Measurements from ENCODE around the gene IRX2. TPM values are rescaled to one million over a fixed set of nuclear protein-coding genes. Genes with fewer than 3 reads are reported as not detected.

The IRX2 gene
- polyA plus RNA-seq, 1 donor from 2014 or later, result 0.95 TPM

GRCh38 chr5:2708132-2708531, 43.3 kb downstream of the IRX2 start:
- no peaks in the 10 kb centered on the region for H4K20me1 ChIP-seq (ENCODE audit: insufficient read depth)
- H3K4me2 ChIP-seq (ENCODE audit: low read length), result no peak overlapping the region
- H3K9me2 ChIP-seq (ENCODE audit: insufficient read depth, low read length), result no peaks in the 10 kb centered on the region
- H3K9me3 ChIP-seq (ENCODE audit: low read length), result no peaks in the 10 kb centered on the region
- H3K9ac ChIP-seq (ENCODE audit: low read length), result no peak overlapping the region
- no peak overlapping the region for H3K4me3 ChIP-seq (ENCODE audit: low read length)
- no peaks in the 10 kb centered on the region for H3F3A ChIP-seq (ENCODE audit: insufficient read depth, low read length, poor library complexity, severe bottlenecking)
- H2AFZ ChIP-seq (ENCODE audit: low read depth, low read length), result no peak overlapping the region
- TF ChIP-seq SMC3 (conservative IDR thresholded peaks at IDR 0.05; ENCODE audit: poor library complexity) (no peak), RAD21 (conservative IDR thresholded peaks at IDR 0.05) (no peak), MXI1 (conservative IDR thresholded peaks at IDR 0.05; ENCODE audit: poor library complexity, severe bottlenecking) (no peak), CTCF (IDR thresholded peaks at IDR 0.05; ENCODE audit: poor library complexity, severe bottlenecking) (no peak), EP300 (conservative IDR thresholded peaks at IDR 0.05; ENCODE audit: poor library complexity, severe bottlenecking) (no peak), POLR2AphosphoS5 (IDR thresholded peaks at IDR 0.05) (no peak), TAF1 (IDR thresholded peaks at IDR 0.05; ENCODE audit: low read depth) (no peak), EZH2 (IDR thresholded peaks at IDR 0.05; ENCODE audit: borderline replicate concordance, insufficient read depth, low read length, poor library complexity, severe bottlenecking) (no peak)
- TF ChIP-seq, protein P1, sequence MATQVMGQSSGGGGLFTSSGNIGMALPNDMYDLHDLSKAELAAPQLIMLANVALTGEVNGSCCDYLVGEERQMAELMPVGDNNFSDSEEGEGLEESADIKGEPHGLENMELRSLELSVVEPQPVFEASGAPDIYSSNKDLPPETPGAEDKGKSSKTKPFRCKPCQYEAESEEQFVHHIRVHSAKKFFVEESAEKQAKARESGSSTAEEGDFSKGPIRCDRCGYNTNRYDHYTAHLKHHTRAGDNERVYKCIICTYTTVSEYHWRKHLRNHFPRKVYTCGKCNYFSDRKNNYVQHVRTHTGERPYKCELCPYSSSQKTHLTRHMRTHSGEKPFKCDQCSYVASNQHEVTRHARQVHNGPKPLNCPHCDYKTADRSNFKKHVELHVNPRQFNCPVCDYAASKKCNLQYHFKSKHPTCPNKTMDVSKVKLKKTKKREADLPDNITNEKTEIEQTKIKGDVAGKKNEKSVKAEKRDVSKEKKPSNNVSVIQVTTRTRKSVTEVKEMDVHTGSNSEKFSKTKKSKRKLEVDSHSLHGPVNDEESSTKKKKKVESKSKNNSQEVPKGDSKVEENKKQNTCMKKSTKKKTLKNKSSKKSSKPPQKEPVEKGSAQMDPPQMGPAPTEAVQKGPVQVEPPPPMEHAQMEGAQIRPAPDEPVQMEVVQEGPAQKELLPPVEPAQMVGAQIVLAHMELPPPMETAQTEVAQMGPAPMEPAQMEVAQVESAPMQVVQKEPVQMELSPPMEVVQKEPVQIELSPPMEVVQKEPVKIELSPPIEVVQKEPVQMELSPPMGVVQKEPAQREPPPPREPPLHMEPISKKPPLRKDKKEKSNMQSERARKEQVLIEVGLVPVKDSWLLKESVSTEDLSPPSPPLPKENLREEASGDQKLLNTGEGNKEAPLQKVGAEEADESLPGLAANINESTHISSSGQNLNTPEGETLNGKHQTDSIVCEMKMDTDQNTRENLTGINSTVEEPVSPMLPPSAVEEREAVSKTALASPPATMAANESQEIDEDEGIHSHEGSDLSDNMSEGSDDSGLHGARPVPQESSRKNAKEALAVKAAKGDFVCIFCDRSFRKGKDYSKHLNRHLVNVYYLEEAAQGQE (IDR thresholded peaks at IDR 0.05; ENCODE audit: borderline replicate concordance), result no peak
- no peaks in the 10 kb centered on the region for H3K27me3 ChIP-seq (ENCODE audit: insufficient read depth, low read depth, low read length)
- no peaks in the 10 kb centered on the region for H3K36me3 ChIP-seq (ENCODE audit: insufficient read depth, low read length)
- H3K79me2 ChIP-seq (replicated peaks; ENCODE audit: insufficient read depth, low read length), result no peaks in the 10 kb centered on the region
- H3K27ac ChIP-seq (ENCODE audit: low read length), result no peak overlapping the region

DNA sequence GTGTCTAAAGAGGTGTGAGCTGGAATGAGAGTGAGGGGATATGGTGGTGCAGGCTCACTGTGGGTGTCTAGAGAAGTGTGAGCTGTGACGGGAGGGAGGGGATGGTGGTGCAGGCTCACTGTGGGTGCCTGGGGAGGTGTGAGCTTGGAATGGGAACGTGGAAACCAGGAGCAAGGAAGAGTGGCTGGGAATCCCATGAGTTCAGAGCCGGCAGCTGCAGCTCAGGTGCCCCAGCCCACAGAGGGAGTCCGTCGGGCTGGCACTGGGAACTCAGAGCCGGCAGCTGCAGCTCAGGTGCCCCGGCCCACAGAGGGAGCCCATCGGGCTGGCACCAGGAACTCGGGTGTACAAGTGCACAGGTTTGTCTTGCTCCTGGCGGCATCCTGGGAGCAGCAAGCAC, 45.6 kb downstream of the IRX2 start:
- no peak for TF ChIP-seq SMC3 (conservative IDR thresholded peaks at IDR 0.05; ENCODE audit: poor library complexity)
- TF ChIP-seq POLR2AphosphoS5 (IDR thresholded peaks at IDR 0.05), result no peak
- TF ChIP-seq RAD21 (conservative IDR thresholded peaks at IDR 0.05), result no peak
- no peak for TF ChIP-seq TAF1 (IDR thresholded peaks at IDR 0.05; ENCODE audit: low read depth)
- TF ChIP-seq, protein P1 (IDR thresholded peaks at IDR 0.05; ENCODE audit: borderline replicate concordance), result no peak
- TF ChIP-seq EZH2 (IDR thresholded peaks at IDR 0.05; ENCODE audit: borderline replicate concordance, insufficient read depth, low read length, poor library complexity, severe bottlenecking), result no peak
- TF ChIP-seq EP300 (conservative IDR thresholded peaks at IDR 0.05; ENCODE audit: poor library complexity, severe bottlenecking), result no peak
- no peak for TF ChIP-seq CTCF (IDR thresholded peaks at IDR 0.05; ENCODE audit: poor library complexity, severe bottlenecking)
- no peak for TF ChIP-seq MXI1 (conservative IDR thresholded peaks at IDR 0.05; ENCODE audit: poor library complexity, severe bottlenecking)
- no peaks in the 10 kb centered on the region for H3K9me2 ChIP-seq (ENCODE audit: insufficient read depth, low read length)
- no peaks in the 10 kb centered on the region for H3F3A ChIP-seq (ENCODE audit: insufficient read depth, low read length, poor library complexity, severe bottlenecking)
- H2AFZ ChIP-seq (ENCODE audit: low read depth, low read length), result no peak overlapping the region
- no peaks in the 10 kb centered on the region for H3K36me3 ChIP-seq (ENCODE audit: insufficient read depth, low read length)
- no peaks in the 10 kb centered on the region for H3K27me3 ChIP-seq (ENCODE audit: insufficient read depth, low read depth, low read length)
- H3K79me2 ChIP-seq (replicated peaks; ENCODE audit: insufficient read depth, low read length), result no peaks in the 10 kb centered on the region
- no peak overlapping the region for H3K9ac ChIP-seq (ENCODE audit: low read length)
- no peaks in the 10 kb centered on the region for H3K9me3 ChIP-seq (ENCODE audit: low read length)
- no peak overlapping the region for H3K4me3 ChIP-seq (ENCODE audit: low read length)
- H4K20me1 ChIP-seq (ENCODE audit: insufficient read depth), result no peaks in the 10 kb centered on the region
- H3K4me2 ChIP-seq (ENCODE audit: low read length), result no peak overlapping the region
- no peak overlapping the region for H3K27ac ChIP-seq (ENCODE audit: low read length)

All from neural cell (in vitro differentiated cells).